GM10266 (cell line): ENCODE data around the gene RUFY3.

Source experiments
- DNase-seq: peaks from one replicate; pipeline ENCODE4 v3.0.0; 2012; ENCODE audit errors: extremely low spot score
- TF ChIP-seq, protein P1 (sequence below): IDR thresholded peaks from 2 replicates; pipeline ENCODE4 v1.5.1; 2012; ENCODE audit warnings: mild to moderate bottlenecking, low read depth; ENCODE audit not compliant: control insufficient read depth, insufficient read depth; ENCODE audit errors: missing control alignments

Gene RUFY3, protein sequence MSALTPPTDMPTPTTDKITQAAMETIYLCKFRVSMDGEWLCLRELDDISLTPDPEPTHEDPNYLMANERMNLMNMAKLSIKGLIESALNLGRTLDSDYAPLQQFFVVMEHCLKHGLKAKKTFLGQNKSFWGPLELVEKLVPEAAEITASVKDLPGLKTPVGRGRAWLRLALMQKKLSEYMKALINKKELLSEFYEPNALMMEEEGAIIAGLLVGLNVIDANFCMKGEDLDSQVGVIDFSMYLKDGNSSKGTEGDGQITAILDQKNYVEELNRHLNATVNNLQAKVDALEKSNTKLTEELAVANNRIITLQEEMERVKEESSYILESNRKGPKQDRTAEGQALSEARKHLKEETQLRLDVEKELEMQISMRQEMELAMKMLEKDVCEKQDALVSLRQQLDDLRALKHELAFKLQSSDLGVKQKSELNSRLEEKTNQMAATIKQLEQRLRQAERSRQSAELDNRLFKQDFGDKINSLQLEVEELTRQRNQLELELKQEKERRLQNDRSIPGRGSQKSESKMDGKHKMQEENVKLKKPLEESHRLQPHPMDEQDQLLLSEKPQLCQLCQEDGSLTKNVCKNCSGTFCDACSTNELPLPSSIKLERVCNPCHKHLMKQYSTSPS

DNA sequence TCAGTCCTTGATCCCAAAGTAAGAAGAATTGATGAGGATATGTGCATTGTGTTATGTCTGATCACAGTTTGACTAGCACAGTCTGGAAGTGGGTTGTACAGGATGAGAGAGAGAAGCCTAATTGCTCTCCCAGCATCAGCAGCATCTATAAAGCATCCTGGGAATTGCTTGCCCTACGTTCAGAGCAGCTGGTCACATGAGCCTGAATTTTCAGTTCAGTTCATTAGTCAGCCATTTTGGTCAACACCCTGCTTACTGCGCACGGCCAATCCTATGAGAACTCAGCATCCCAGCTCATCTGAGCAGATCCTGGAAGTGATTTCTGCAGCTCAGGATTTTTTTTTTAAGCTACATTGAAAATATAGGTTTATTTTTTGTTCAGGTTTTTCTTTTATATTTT, at the start of gene RUFY3:
TSS of gene RUFY3 (plus strand) at position 218 of the 400 bp plus-strand sequence. CDS start 610 bp downstream, outside the sequence.
- TF ChIP-seq, protein P1, sequence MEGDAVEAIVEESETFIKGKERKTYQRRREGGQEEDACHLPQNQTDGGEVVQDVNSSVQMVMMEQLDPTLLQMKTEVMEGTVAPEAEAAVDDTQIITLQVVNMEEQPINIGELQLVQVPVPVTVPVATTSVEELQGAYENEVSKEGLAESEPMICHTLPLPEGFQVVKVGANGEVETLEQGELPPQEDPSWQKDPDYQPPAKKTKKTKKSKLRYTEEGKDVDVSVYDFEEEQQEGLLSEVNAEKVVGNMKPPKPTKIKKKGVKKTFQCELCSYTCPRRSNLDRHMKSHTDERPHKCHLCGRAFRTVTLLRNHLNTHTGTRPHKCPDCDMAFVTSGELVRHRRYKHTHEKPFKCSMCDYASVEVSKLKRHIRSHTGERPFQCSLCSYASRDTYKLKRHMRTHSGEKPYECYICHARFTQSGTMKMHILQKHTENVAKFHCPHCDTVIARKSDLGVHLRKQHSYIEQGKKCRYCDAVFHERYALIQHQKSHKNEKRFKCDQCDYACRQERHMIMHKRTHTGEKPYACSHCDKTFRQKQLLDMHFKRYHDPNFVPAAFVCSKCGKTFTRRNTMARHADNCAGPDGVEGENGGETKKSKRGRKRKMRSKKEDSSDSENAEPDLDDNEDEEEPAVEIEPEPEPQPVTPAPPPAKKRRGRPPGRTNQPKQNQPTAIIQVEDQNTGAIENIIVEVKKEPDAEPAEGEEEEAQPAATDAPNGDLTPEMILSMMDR = no peak
- no peak for DNase-seq

DNA sequence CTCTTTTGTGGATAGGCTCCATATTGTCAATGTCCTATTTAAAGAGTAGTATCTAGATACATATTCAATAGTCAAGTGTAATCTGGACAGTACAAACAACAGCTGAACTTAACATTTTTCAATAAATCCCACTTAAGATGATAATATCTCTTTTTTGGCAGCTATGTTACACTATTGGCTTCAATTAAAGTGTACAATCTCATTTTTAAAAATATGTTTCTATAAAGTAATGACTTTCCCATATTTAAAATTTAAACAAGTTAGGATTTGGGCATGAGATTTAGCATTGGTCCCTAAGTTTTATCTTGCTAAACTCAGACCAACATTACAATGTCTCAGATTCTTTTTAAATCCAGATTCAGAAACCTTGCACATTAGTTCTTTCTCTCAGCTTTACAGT, 47.6 kb upstream of the RUFY3 start:
- DNase-seq = no peak
- TF ChIP-seq, protein P1 = no peak

DNA sequence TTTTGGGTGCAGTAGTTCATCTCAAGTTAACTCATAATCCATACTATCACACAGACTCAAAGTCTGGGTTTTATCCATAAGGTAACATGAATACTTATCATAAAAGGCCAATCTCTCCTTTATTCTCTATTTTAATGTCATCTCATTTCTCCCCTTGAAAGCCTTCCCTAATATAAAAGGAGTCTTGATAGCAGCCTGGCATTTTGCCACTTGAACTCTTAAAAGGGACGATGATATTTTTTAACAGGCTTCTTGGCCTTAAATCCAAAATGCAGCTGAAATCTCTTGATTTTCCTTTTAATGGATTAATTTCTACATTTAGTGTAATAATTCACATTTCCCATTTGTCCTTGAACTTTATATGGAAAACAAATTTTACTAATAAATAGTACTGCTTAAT, 47.0 kb upstream of the RUFY3 start:
- no peak for DNase-seq
- TF ChIP-seq, protein P1 = no peak

DNA sequence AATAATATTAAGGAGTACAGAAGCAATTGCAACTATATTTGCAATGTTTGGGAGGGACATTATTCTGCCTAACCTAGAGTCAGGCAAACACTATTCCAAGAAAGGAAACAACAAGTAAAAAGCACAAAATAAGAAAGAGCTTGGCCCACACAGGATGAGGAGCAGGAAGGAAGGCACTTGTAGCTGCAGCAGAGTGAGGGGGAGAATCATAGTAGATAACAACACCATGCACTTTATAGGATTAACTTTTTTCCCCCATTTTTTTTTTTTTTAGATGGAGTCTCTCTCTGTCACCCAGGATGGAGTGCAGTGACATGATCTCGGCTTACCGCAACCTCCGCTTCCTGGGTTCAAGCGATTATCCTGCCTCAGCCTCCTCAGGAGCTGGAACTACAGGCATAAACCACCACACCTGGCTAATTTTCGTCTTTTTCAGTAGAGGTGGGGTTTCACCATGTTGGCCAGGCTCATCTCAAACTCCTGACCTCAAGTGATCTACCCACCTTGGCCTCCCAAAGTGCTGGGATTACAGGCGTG, 45.1 kb upstream of the RUFY3 start:
- no peak for DNase-seq

DNA sequence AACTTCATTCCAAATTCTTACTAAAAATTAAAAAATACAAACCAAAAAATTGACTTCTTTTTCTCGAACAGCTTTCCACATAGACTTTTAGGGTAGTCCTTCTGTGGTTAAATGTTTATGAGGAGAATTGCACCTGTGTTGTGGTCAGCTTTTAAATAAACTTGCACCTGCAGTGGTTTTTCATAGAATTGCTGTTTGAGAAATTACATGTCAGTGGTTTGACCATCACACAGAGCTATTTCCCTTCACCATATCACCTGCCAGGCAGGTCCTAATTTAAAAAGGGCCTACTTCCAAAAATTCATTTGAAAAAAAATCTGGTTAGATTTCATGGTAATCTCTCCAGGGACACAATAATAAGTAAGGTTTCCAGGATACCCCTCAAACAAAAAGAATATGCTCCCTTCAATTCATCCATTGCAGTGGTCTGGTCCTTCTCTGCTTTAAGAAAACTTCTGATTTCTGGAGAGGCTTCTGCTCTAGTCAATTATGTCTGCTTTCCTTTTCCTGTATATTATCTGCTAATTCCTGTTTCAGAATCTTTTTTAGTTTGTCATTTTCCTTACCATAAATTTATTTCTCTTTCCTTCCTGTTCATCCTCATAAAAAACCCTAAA, 43.3 kb upstream of the RUFY3 start:
- DNase-seq = peak; percentile 12
- TF ChIP-seq, protein P1 = no peak

More for the DNA sequence above, 45.1 kb upstream of the RUFY3 start:
- TF ChIP-seq, protein P1 = no peak

DNA sequence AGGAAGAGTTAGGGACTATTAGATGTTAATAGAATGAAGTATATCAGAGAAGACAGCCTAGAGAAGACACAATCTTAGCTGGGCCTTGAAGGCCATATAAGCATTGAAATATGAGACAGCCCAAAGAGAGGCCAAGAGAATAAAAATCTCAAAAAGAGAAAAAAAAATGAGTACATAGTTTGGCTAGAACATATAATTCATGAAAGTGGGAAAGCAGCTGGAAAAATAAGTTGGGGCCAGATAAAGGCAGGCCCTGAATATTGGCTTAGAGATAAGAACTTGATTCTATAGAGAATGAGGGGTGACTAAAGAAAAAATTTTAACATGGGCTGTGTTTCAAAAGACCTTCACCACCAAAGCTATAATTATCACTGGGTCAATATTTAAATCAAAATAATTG, 40.8 kb upstream of the RUFY3 start:
- DNase-seq = no peak
- TF ChIP-seq, protein P1 = no peak
